LNCaP clone FGC (cell line): ENCODE measurements around the gene POMP.
"Not testable (repeated sequence)": the region's sequence is repeated elsewhere in the genome, so short reads cannot be mapped to it uniquely, and the experiment has no call there.

Experiments used
- DNase-seq: peaks from one replicate; pipeline ENCODE4 v3.0.0-alpha.2; 2011; ENCODE audit warnings: low read depth
- H3K4me3 ChIP-seq: 2 replicates; pipeline ENCODE4 v1.5.1; 2011; ENCODE audit warnings: mild to moderate bottlenecking, low read depth, low read length, control low read depth
- TF ChIP-seq, protein P1 (sequence below): IDR thresholded peaks from 2 replicates; pipeline ENCODE4 v1.5.1; 2012; ENCODE audit warnings: mild to moderate bottlenecking; ENCODE audit not compliant: control insufficient read depth, insufficient read depth; ENCODE audit errors: extremely low read depth

The POMP gene

GRCh38 chr13:28685114-28685513 is 26.2 kb downstream of the POMP start:
- TF ChIP-seq, protein P1, sequence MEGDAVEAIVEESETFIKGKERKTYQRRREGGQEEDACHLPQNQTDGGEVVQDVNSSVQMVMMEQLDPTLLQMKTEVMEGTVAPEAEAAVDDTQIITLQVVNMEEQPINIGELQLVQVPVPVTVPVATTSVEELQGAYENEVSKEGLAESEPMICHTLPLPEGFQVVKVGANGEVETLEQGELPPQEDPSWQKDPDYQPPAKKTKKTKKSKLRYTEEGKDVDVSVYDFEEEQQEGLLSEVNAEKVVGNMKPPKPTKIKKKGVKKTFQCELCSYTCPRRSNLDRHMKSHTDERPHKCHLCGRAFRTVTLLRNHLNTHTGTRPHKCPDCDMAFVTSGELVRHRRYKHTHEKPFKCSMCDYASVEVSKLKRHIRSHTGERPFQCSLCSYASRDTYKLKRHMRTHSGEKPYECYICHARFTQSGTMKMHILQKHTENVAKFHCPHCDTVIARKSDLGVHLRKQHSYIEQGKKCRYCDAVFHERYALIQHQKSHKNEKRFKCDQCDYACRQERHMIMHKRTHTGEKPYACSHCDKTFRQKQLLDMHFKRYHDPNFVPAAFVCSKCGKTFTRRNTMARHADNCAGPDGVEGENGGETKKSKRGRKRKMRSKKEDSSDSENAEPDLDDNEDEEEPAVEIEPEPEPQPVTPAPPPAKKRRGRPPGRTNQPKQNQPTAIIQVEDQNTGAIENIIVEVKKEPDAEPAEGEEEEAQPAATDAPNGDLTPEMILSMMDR = no peak
- no peak for DNase-seq
- no peak overlapping the region for H3K4me3 ChIP-seq

DNA sequence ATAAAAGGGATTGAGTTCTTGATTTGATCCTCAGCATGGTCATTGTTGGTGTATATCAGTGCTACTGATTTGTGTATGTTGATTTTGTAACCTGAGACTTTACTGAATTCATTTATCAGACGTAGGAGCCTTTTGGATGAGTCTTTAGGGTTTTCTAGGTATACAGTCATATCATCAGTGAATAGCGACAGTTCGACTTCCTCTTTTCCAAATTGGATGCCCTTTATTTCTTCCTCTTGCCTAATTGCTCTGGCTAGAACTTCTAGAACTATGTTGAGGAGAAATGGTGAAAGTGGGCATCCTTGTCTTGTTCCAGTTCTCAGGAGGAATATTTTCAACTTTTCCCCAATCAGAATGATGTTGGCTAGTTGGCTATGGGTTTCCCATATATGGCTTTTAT is 27.0 kb downstream of the POMP start:
- no peak overlapping the region for H3K4me3 ChIP-seq
- DNase-seq = no peak
- TF ChIP-seq, protein P1 = no peak

- H3K4me3 ChIP-seq, DNase-seq: not testable (repeated sequence)
These were observed 34.9 kb downstream of the POMP start for GRCh38 chr13:28693605-28694491.

DNA sequence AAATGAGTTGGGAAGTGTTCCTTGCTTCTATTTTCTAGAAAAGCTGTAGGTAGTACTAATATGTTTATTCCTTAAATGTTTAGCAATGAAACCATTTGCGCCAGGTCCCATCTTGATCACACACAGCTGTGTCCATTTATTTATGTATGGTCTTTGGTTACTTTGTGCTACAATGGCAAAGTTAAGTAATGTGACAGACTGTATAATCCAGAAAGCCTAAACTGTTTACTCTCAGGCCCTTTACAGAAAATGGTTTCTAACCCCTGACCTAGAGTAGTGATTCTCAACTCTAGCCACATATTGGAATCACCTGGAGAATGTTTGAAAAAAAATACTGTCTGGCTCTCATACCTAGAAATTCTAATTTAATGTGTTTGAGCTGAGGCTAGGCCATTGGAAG is 38.5 kb downstream of the POMP start:
- TF ChIP-seq, protein P1 = no peak
- no peak overlapping the region for H3K4me3 ChIP-seq
- DNase-seq = no peak

GRCh38 chr13:28699246-28699645 is 40.3 kb downstream of the POMP start:
- no peak overlapping the region for H3K4me3 ChIP-seq
- DNase-seq = no peak
- TF ChIP-seq, protein P1 = no peak

- TF ChIP-seq, protein P1 = no peak
- DNase-seq = no peak
- H3K4me3 ChIP-seq = no peak overlapping the region
These were observed 45.4 kb downstream of the POMP start for GRCh38 chr13:28704282-28704681.

DNA sequence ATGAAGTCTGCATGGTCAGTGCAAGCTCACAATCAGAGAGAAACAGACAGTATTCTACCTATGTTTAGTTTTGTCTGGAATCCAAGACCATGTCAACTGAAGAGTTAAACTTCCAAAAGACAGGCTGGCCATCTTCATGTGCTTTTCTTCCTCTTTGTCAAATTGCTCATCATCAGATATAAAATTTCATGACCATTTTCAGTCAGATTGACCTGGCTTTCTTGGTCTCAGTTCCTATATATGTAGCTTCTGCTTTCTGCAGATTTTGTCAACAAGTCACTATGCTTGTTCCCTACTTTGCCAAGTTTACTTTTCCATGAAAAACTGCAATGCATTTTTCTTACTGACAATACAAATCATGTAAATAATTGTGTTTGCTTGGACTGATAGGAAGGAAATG is 46.0 kb downstream of the POMP start:
- DNase-seq = no peak
- TF ChIP-seq, protein P1 = no peak
- H3K4me3 ChIP-seq = no peak overlapping the region
